ENCODE measurements around the gene ZNF493.

GRCh38 chr19:21454901-21455300 lies 58.0 kb downstream of the ZNF493 start:
- TF ChIP-seq POLR2A (IDR thresholded peaks at IDR 0.05), result no peak
- TF ChIP-seq, protein P1, sequence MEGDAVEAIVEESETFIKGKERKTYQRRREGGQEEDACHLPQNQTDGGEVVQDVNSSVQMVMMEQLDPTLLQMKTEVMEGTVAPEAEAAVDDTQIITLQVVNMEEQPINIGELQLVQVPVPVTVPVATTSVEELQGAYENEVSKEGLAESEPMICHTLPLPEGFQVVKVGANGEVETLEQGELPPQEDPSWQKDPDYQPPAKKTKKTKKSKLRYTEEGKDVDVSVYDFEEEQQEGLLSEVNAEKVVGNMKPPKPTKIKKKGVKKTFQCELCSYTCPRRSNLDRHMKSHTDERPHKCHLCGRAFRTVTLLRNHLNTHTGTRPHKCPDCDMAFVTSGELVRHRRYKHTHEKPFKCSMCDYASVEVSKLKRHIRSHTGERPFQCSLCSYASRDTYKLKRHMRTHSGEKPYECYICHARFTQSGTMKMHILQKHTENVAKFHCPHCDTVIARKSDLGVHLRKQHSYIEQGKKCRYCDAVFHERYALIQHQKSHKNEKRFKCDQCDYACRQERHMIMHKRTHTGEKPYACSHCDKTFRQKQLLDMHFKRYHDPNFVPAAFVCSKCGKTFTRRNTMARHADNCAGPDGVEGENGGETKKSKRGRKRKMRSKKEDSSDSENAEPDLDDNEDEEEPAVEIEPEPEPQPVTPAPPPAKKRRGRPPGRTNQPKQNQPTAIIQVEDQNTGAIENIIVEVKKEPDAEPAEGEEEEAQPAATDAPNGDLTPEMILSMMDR (IDR thresholded peaks at IDR 0.05), result no peak

Measured in breast epithelium (tissue), 3 donors.